Activated naive CD4-positive, alpha-beta T cell (primary cell): Measurements from ENCODE around the gene REXO1.
"Not testable (repeated sequence)": the region's sequence is repeated elsewhere in the genome, so short reads cannot be mapped to it uniquely, and the experiment has no call there.

ENCODE experiments used
- DNase-seq, 4 experiments: peaks; one replicate each; lab custom pipeline; 2025; lab: John Stamatoyannopoulos, UW

The REXO1 gene, protein sequence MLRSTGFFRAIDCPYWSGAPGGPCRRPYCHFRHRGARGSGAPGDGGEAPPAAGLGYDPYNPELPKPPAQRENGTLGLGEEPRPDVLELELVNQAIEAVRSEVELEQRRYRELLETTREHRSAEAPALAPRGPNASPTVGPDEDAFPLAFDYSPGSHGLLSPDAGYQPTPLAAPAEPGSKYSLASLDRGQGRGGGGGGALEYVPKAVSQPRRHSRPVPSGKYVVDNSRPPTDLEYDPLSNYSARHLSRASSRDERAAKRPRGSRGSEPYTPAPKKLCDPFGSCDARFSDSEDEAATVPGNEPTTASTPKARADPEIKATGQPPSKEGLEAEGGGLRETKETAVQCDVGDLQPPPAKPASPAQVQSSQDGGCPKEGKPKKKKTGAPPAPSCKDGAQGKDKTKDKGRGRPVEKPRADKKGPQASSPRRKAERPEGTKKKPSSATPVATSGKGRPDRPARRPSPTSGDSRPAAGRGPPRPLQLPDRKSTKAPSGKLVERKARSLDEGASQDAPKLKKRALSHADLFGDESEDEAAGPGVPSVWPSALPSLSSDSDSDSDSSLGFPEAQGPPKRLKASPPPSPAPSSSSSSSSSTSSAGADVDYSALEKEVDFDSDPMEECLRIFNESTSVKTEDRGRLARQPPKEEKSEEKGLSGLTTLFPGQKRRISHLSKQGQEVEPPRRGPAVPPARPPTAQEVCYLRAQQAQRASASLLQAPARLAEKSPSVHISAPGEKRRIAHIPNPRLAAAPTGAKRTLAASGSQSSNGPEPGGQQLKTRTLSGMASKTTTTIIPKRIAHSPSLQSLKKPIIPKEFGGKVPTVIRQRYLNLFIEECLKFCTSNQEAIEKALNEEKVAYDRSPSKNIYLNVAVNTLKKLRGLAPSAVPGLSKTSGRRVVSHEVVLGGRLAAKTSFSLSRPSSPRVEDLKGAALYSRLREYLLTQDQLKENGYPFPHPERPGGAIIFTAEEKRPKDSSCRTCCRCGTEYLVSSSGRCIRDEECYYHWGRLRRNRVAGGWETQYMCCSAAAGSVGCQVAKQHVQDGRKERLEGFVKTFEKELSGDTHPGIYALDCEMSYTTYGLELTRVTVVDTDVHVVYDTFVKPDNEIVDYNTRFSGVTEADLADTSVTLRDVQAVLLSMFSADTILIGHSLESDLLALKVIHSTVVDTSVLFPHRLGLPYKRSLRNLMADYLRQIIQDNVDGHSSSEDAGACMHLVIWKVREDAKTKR

DNA sequence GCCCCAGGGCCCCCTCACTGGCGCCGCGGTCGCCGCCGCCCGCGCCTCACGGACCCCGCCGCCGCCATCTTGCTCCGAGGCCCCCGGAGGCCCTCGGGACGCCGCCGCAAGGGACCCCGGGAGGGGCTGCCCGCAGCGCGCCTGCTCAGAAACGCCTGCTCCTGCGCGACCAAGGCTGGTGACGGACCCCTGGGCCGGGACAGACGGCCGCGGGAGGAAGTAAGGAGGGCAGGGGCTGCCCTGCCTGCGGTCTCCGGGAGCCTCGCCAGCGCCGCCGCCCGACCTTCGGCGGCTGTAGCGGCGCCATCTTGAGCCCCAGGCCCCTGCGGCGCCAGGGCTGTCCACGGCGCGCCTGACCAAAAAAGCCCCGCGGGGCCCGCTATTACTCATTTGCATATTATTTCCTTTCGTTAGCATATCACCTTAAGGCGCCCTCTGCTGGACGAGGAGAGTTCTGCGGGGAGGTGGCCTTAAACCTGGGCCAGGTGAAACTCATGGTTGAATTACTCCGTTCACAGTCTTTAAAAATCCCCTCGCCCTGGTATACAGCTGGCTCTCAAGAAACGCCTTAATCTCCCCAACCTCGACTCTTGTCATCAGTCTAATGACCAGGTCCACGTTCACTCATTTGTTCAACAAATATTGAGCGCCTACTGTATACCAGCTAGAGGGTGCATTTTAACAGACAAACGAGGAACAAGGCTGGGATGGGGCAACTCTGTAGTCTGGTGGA is at the start of gene REXO1:
TSS of gene REXO1 (minus strand) at position 85 of the 733 bp plus-strand sequence. CDS start 125 bp downstream, outside the sequence.
- DNase-seq: peak; percentile 96 to 98 (median 98)

DNA sequence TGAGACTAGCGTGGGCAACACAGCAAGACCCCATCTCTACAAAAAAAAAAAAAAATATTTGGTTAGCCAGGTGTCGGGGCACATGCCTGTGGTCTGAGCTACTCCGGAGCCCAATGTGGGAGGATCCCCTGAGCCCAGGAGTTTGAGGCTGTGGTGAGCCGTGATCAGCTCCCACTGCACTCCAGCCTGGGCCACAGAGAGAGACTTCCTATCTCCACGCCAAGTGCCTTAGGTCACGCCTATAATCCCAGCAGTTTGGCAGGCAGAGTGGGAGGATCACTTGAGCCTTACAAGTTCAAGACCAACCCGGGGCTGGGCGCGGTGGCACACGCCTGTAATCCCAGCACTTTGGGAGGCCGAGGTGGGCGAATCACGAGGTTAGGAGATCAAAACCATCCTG is 48.2 kb upstream of the REXO1 start:
- DNase-seq: no peak

DNA sequence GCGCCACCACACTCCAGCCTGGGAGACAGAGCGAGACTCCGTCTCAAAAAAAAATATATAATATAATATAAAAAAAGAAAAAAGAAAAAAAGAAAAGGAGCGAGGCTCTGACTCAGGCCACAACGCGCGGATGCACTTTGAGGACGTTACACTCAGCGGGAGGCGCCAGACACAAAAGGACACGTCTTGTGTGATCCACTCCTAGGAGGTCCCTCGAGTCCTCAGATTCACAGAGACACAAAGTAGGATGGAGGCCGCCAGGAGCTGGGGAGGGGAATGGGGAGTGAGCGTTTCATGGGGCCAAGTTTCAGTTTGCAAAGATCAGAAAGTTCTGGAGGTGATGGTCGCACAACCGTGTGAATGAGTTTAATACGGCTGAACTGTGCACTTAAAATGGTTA is 45.5 kb upstream of the REXO1 start:
- no peak for DNase-seq

DNA sequence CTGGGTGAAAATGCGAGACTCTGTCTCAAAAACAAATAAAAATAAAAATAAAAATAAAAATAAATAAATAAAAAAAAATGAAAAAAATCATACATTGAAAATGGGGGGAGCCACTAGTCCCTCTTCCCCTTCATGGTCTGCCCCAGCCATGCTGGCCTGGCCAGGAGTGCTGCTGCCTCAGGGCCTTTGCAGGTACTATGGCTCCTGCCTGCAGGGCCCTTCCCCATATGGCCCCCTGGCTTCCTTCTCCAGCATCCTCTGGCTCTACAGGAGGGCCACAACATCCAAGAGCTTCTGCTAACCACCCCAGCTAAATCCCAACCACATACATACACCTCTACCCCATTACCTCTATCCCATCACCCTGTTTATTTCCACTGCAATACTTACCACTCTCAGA is 41.6 kb upstream of the REXO1 start:
- DNase-seq: no peak

DNA sequence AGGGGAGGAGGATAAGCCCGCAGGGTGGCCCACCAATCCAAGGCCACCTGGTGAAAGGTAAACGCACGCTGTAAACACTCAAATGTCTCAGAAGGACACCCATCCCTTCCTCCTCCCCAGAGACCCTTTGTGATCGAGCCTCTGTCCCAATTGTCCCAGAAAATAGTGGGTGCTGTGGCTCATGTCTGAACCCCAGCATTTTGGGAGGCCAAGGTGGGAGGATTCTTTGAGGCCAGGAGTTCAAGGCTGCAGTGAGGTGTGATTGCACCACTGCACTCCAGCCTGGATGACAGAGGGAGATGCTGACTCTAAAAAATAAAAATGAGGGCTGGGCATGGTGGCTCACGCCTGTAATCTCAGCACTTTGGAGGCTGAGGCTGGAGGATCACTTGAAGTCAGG is 40.1 kb upstream of the REXO1 start:
- DNase-seq: no peak

DNA sequence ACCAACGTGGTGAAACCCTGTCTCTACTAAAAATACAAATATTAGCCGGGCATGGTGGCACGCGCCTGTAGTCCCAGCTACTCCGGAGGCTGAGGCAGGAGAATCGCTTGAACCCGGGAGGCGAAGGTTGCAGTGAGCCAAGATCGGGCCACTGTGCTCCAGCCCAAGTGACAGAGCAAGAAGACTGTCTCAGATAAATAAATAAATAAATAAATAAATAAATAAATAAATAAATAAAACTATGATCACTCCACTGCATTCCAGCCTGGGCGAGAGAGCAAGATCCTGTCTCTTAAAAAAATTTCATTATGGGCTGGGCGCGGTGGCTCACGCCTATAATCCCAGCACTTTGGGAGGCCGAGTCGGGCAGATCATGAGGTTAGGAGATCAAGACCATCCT is 38.1 kb upstream of the REXO1 start:
- DNase-seq: not testable (repeated sequence)

DNA sequence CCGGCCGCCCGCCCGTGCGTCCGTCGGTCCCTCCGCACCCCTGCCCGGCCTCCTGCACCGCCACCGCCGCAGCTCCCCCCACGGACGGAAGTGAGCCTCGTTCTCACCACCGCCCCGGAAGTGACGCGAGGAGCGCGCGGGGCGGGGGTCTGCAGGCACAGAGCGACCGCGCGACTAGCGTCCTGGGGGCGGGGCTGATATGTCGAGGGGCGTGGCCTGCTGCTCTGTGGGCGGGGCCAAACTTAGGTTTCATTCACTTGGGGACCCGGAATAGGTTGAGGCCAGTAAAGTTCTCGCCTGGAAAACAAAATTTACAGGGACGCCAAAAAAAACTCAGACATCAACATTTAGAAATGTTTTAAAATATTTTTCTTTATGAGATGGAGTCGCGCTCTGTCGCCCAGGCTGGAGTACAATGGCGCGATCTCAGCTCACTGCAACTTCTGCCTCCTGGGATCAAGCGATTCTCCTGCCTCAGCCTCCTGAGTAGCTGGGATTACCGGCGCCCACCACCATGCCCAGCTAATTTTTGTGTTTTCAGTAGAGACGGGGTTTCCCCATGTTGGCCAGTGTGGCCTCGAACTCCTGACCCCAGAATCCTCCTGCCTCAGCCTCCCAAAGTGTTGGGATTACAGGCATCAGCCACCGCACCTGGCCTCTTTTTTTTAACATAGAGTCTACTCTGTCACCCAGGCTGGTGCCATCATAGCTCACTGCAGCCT is 37.3 kb upstream of the REXO1 start, which contains the start of gene ABHD17A:
TSS of gene ABHD17A (minus strand) at position 99 of the 722 bp plus-strand sequence. CDS start 3,930 bp downstream, outside the sequence.
- DNase-seq: peak; percentile 86 to 94 (median 92)

DNA sequence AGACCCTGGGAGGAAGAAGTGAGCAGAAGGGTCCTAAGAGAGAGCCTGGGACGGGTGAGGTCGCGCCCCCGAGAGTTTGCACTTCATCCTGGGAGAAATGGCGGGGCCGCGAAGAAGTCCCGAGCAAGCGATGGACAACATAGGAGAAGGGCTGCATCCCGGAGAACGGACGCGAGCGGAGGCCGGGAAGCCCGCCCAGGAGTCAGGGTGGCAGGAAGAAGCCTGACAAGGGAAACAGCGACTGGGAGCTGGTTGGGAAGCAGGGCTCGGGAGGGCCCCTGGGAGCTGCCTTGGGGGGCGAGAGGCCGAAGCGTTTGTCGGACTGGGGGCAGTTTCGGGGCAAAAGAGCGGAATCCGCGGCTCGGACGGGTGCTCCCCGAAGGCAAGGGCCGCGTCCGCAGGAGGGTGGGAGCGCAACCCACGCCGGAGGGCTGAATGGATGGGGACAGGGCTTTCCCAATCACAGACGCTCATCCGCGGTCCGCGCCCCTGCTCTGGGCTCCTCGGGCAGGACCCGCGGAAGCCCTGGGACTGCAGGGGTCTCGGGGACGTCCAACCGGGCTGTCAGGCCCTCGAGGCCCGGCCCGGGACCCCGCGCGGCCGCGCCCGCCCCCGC is 36.5 kb upstream of the REXO1 start:
- no peak for DNase-seq

DNA sequence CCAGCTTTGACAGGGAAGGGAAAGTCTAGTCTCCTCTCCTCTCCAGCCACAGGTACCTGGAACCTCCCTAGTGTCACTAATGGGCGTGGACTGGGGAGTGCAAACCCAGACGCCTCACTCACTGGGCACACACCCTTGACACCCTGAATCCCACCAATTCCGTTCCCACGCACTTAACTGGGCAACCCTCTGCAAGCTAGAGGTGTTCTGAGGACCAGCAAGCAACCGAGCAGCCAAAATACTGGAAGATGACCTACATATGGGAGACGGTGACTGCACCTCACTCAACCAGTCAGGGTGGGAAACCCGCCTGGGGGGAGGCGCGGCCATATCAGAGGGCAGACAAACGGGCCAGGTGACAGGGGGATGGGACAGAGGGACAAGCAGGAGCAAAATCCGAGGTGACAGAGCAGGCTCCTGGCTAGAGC is 36.0 kb upstream of the REXO1 start:
- peak in 1 of 4 experiments; percentile 19 for DNase-seq

DNA sequence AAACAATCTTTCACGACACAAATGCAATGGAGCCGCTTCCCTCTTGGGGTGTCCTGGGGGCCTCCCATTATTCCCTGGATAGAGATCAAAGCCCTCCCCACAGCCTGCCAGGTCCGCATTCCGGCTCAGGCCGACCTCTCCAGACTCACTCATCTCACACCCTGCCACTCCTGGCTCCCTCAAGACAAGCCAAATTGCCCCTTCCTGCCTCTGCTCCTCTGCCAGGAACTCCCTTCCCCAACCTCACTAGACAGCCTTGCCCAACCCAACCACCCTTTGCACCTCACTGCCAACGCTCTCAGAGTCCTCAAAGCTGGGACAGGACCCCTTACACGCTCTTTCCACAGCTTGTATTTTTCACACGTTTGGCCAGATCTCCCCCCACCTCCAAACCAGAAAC is 35.5 kb upstream of the REXO1 start:
- DNase-seq: no peak

DNA sequence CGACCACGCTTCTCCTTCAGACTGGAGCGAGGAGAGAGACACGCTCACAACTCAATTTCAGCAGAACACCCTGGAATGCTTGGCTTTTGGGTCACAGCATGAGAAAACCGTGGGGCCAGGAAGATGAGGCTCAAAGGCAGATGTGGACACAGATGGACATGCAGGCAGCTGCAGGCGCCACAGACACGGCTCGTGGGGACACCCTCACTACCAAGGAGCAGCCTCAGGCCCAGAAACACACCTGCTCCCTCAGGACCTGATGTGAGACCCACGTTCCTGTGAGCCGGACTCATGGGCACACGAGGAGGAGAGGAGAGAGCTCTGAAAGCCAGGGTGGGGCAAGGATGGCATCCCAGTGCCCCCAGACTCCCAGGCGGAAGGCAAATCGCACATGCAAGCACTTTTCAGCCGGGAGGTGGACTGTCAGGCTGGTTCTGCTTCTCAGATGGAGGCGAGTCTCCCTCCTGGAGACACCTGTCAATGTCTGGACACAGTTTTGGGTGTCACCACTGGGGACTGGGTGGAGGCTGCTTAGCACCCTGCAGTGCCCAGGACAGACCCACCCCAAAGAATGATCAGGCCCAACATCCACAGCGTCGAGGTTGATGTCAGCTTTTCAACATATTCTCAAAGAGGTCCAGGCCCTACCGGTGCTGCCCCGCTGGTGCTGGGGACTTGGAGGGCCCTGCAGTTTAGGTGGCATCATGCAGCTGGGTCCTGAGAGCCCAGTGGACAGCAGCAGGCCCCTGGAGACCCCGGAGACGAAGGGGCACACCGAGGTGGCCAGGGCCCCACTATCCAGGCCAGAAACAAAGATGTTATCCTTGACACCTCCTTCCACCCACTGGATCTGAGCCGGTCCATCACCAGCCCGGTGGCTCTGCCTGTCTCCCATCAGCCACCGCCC is 34.8 kb upstream of the REXO1 start:
- no peak for DNase-seq

DNA sequence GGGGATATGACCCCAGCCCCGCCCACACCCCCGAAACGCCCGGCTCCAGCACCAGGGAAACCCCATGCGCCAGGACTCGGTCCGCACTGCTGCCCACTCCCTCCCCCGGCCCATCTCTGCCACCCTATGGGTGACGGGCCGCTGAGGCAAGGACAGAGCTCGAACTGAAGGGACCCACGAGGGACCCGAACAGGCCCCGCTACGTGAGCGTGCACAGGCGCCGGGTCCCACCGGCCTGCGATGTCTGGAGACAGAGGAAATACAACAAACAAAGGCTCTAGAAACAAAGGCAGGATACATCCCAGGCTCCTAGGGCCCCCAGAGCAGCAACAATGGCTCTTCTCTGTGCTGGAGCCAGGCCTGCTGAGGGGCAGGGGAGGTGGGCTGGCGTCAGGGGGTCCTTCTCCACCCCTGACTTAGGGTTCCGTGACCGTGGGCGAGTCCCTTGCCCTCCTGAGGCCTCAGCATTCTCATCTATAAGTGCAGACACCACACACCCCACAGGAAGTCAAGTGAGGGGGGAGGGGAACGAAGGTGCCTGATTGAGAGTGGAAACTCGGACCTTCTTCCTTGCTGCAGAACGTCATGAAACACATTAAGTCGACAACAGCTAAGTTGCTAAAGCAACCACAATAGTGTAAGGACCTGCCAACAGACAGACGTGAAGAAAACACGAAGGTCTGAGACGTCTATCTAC is 34.0 kb upstream of the REXO1 start:
- DNase-seq: peak in 2 of 4 experiments; percentile 62 to 64

DNA sequence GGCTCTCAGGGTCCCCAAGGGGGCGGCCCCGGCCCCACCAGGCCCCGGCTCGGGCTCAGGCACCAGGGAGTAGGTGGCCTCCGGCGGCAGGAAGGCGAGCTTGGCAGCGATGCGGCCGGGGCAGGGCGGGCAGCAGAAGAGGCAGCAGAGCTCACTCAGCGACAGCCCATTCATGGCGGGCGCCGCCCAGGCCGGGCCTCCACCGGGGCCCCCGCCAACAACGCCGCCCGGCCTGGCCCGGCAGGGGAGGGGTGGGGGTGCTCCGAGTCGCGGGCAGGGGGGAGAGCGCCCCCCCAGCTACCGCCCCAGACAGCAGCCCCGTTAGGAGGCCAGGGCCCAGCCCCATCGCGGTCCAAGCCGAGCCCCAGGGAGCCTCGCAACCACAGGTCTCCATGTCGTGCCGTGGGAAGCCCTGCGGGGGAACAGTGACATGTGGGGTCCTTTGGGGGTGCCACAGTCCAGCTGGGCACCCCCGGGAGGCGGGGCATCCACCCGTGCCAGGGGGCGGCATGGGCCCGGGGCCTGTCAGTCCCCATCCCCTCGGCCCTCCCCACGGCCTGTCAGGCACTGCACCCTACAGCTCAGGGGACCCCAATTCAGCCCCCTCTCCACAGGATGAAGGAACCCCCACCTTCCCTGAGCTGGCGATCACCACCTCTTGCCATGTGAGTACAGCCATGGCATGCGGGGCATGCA is 33.3 kb upstream of the REXO1 start:
- DNase-seq: not testable (repeated sequence)

DNA sequence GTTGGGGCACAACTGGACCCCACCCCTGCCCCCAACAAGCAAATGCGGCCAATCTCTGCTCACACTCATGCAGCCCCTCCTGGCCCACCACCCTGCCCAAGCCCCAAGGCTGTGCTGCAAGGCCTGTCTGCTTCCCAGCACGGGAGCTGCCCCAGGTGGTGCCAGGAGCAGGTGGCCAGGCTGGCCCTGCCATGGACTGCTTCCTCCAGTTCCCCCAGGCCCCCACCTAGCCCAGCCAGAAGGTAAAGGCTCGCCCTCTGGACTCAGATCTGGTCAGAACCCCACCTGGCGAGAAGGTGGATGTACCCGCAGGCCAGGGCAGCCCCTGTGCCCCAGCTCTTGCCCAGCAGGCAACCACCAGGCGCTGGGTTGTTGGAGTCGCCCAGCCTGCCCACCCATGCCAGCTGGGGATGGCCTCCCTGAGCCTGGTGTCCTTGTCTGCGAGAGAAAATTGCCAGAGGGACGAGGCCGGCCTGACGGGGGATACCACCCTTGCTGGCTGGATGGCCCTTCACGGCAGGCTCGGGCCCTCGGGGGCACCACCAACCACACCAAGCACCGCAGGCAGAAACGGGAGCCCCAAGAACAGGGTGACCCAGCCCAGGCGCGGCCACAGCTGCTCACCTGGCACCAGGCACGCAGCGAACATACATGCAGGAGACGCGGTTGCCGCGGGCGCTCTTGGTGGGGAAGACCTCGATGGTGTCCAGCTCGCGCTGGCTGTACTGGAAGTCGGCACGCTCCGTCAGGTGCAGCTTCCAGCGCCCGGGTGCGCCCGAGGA is 32.5 kb upstream of the REXO1 start:
- no peak for DNase-seq

DNA sequence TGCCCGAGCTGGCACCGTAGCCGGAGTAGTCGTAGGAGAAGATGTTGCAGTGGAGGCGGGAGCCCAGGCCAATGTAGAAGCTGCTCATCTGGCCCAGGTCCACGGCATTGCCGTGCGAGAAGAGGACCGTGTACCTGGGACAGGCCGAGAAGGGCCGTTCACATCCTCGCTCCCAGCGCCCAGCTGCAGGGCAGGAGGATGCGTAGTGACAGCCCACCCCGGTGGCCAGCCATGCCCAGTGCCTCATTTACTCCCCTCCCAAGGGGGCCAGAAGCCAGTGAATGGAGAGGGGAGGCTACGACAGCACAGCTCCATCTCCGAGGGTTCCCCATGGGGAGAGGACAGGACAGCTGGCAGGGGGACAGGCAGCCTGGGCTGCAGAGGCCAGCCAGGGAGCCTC is 31.7 kb upstream of the REXO1 start:
- not testable (repeated sequence) for DNase-seq

DNA sequence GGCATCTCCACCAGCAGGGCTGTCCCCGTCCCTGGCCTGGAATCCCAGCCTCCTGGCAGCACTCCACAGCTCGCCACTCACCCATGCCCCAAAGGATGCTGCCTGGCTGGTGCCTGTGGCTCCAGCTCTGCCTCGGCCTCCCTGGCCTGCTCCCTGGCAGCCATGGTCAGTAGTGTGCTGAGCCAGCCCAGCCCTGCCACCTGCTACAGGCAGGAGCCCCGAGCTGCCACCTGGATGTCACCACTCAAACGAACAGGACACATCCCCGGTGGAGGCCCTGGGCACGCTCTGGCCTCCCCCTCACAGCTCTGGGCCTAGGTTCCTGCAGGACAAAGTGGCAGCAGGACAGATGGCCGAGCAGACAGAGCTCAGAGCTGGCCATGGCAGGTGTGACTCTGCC is 30.3 kb upstream of the REXO1 start:
- DNase-seq: not testable (repeated sequence)

DNA sequence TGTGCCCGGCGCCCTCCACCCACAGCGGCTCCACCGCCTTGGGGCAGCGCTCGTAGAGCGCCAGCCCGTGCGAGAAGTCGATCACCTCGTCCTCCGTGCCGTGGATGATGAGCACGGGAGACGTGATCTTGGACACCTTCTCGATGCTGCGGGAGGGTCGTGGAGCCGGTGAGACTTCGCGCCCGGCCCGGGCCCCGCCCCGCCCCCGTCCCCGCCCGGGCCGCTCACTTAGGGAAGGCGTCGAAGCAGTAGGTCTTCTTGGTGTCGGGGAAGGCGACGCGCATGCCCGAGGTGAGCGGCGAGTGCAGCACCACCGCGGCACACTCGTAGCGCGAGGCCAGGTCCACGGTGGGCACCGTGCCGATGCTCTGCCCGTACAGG is 29.0 kb upstream of the REXO1 start:
- not testable (repeated sequence) for DNase-seq
